ENCODE results near the gene SLC49A3. TPM values are rescaled to one million over a fixed set of nuclear protein-coding genes. Genes with fewer than 3 reads are reported as not detected.

Gene SLC49A3
- total and polyA plus RNA-seq, 2 of the 4 experiments (the other 2 are of a cell fraction), result under 0.01 to 0.32 TPM

GRCh38 chr4:699816-700580 lies 11.0 kb upstream of the SLC49A3 start:
- no peak overlapping the region for H2BK120ac ChIP-seq (ENCODE audit: low read depth, low read length)
- no peak overlapping the region for H3K4me2 ChIP-seq (ENCODE audit: low read depth, low read length)
- ChIA-PET POLR2A (ENCODE audit: unreplicated experiment) (interaction anchor here (1.0 kb wide), 1 partner anchor 12 kb away, joined by 11 read pairs; no protein-coding TSS in a partner anchor), CTCF (no interaction called here)
- no peak overlapping the region for H3K18ac ChIP-seq (ENCODE audit: low read depth, low read length)
- no peak overlapping the region for H2AK5ac ChIP-seq (ENCODE audit: low read depth, low read length)
- H2BK15ac ChIP-seq (ENCODE audit: low read depth, low read length), result no peak overlapping the region
- no peaks in the 10 kb centered on the region for H4K20me1 ChIP-seq (ENCODE audit: insufficient read depth, low read length)
- H3K4me3 ChIP-seq (ENCODE audit: insufficient read depth, low read depth, low read length), result no peak overlapping the region
- peaks cover 3% of the 10 kb centered on the region for H3K9me1 ChIP-seq (ENCODE audit: insufficient read depth, low read length)
- H2AFZ ChIP-seq (replicated peaks; ENCODE audit: low read length, poor library complexity), result peak overlapping the region; percentile 82
- peak overlapping the region; percentile 52; the same call in 1 of the 2 replicates for H3K14ac ChIP-seq (replicated peaks; ENCODE audit: low read depth, low read length)
- dilution Hi-C loops (cut with HindIII; ENCODE audit: low sequenced_read_pairs, unreplicated experiment) (no loop called here), in situ Hi-C loops (cut with MboI; ENCODE audit: low sequenced_read_pairs) (no loop called here), intact Hi-C loops (cut with micrococcal nuclease) (no loop called here)
- H4K5ac ChIP-seq (ENCODE audit: low read depth, low read length), result no peak overlapping the region
- H2BK20ac ChIP-seq (ENCODE audit: low read depth, low read length), result no peak overlapping the region; the same call in 1 of the 2 replicates
- no peak overlapping the region for H2AK9ac ChIP-seq (replicated peaks; ENCODE audit: low read depth, low read length, poor library complexity)
- WGBS, 2 experiments (ENCODE audit: extremely low coverage in 2 of 2, insufficient read length in 1 of 2), result 81% methylated on average over 5 of the region's 27 CpGs; no CpG with 5 or more reads in 1 of the 2 experiments
- DNase-seq (no peak), ATAC-seq (ENCODE audit: low read depth) (no peak)
- H3K4me1 ChIP-seq (ENCODE audit: control insufficient read depth, insufficient read depth, low read length), result peaks cover 4% of the 10 kb centered on the region; the same call in 1 of the 2 replicates
- H4K8ac ChIP-seq (ENCODE audit: low read depth in 2 of 2, low read length in 2 of 2), result no peak overlapping the region; a peak in 1 of 4 replicates
- H3K4ac ChIP-seq (ENCODE audit: low read depth, low read length), result peak overlapping the region; percentile 37; the same call in 1 of the 2 replicates
- no peak overlapping the region for H3K9ac ChIP-seq (ENCODE audit: low read depth, low read length)
- no peaks in the 10 kb centered on the region for H3K36me3 ChIP-seq (ENCODE audit: control insufficient read depth, insufficient read depth, low read length)
- H3K56ac ChIP-seq (ENCODE audit: extremely low read depth, insufficient read depth, low read length), result no peak overlapping the region
- peaks cover 10% of the 10 kb centered on the region for H3K27me3 ChIP-seq (ENCODE audit: control insufficient read depth, insufficient read depth, low read length)
- no peak overlapping the region for H4K91ac ChIP-seq (ENCODE audit: insufficient read depth, low read depth, low read length)
- H2BK5ac ChIP-seq (ENCODE audit: low read depth, low read length, poor library complexity, severe bottlenecking), result no peak overlapping the region
- H3K79me1 ChIP-seq (ENCODE audit: low read depth in 1 of 2, low read length in 2 of 2), result peaks cover 2% of the 10 kb centered on the region in 2 experiments; a peak in 1 of 4 replicates
- BruUV-seq (replicated peaks), result no TSS peak
- no peaks in the 10 kb centered on the region for H3K9me3 ChIP-seq (ENCODE audit: control insufficient read depth, insufficient read depth, low read length)
- H3K23ac ChIP-seq (ENCODE audit: low read depth, low read length), result no peak overlapping the region
- H3K27ac ChIP-seq (ENCODE audit: insufficient read depth, low read length), result no peak overlapping the region
- TF ChIP-seq MAZ (IDR thresholded peaks at IDR 0.05; ENCODE audit: borderline replicate concordance, low read depth, low read length) (no peak), MAFK (IDR thresholded peaks at IDR 0.05; ENCODE audit: low read depth, low read length) (no peak), MXI1 (IDR thresholded peaks at IDR 0.05; ENCODE audit: borderline replicate concordance, low read depth, low read length) (no peak), USF2 (IDR thresholded peaks at IDR 0.05; ENCODE audit: low read depth, low read length) (no peak), BHLHE40 (IDR thresholded peaks at IDR 0.05; ENCODE audit: low read depth, low read length) (no peak), ELK1 (IDR thresholded peaks at IDR 0.05; ENCODE audit: borderline replicate concordance, low read depth, low read length) (no peak), CEBPB (IDR thresholded peaks at IDR 0.05; ENCODE audit: low read depth, low read length) (no peak), CTCF (conservative IDR thresholded peaks at IDR 0.05; ENCODE audit: low read depth, low read length) (no peak), RAD21 (IDR thresholded peaks at IDR 0.05; ENCODE audit: low read length) (no peak), NFE2L2 (IDR thresholded peaks at IDR 0.05; ENCODE audit: low read depth, low read length) (no peak), RFX5 (IDR thresholded peaks at IDR 0.05; ENCODE audit: low read depth, low read length) (no peak), SMC3 (IDR thresholded peaks at IDR 0.05; ENCODE audit: low read depth, low read length) (no peak), CHD1 (IDR thresholded peaks at IDR 0.05; ENCODE audit: low read depth, low read length) (no peak), POLR2A (IDR thresholded peaks at IDR 0.05; ENCODE audit: low read depth, low read length) (no peak), RCOR1 (IDR thresholded peaks at IDR 0.05; ENCODE audit: insufficient replicate concordance, low read length) (no peak)
